Fibroblast of lung (primary cell): ENCODE data around the gene CYP1A2.

Experiments used
- EZH2 ChIP-seq: IDR thresholded peaks from 2 replicates; pipeline ENCODE4 v1.5.1; 2012; ENCODE audit warnings: low read length, control low read depth, mild to moderate bottlenecking; ENCODE audit errors: missing control alignments
- TF ChIP-seq, protein P1 (sequence below), 2 donors: IDR thresholded peaks in 1 of 2; conservative IDR thresholded peaks in 1 of 2; 1 replicate in 1 of 2; 2 replicates in 1 of 2; pipeline ENCODE4 v1.5.1; 2011 to 2012; ENCODE audit warnings: low read length in 2 of 2, control low read depth in 1 of 2, inconsistent platforms in 1 of 2, low read depth in 1 of 2, mild to moderate bottlenecking in 1 of 2

DNA sequence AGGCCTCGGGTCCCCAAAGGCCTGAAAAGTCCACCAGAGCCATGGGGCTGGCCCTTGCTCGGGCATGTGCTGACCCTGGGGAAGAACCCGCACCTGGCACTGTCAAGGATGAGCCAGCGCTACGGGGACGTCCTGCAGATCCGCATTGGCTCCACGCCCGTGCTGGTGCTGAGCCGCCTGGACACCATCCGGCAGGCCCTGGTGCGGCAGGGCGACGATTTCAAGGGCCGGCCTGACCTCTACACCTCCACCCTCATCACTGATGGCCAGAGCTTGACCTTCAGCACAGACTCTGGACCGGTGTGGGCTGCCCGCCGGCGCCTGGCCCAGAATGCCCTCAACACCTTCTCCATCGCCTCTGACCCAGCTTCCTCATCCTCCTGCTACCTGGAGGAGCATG, 1.2 kb downstream of the CYP1A2 start:
- TF ChIP-seq, protein P1, sequence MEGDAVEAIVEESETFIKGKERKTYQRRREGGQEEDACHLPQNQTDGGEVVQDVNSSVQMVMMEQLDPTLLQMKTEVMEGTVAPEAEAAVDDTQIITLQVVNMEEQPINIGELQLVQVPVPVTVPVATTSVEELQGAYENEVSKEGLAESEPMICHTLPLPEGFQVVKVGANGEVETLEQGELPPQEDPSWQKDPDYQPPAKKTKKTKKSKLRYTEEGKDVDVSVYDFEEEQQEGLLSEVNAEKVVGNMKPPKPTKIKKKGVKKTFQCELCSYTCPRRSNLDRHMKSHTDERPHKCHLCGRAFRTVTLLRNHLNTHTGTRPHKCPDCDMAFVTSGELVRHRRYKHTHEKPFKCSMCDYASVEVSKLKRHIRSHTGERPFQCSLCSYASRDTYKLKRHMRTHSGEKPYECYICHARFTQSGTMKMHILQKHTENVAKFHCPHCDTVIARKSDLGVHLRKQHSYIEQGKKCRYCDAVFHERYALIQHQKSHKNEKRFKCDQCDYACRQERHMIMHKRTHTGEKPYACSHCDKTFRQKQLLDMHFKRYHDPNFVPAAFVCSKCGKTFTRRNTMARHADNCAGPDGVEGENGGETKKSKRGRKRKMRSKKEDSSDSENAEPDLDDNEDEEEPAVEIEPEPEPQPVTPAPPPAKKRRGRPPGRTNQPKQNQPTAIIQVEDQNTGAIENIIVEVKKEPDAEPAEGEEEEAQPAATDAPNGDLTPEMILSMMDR (conservative IDR thresholded peaks at IDR 0.05 in 1 of 2, IDR thresholded peaks at IDR 0.05 in 1 of 2; ENCODE audit: low read depth in 1 of 2, low read length in 2 of 2): no peak
- TF ChIP-seq EZH2: no peak
